HG03196 (cell line): ENCODE results near the gene SEZ6L2.
"Not testable (repeated sequence)": the region's sequence is repeated elsewhere in the genome, so short reads cannot be mapped to it uniquely, and the experiment has no call there.

Source experiments
- ATAC-seq: cut with Tn5 transposase; IDR thresholded peaks from one replicate; pipeline ENCODE4 v1.9.1; 2021; ENCODE audit not compliant: unreplicated experiment

SEZ6L2 gene

GRCh38 chr16:29858149-29858849, 41.1 kb downstream of the SEZ6L2 start:
- ATAC-seq, result no peak

- no peak for ATAC-seq
Measured at GRCh38 chr16:29857133-29857760, 42.1 kb downstream of the SEZ6L2 start.

- no peak for ATAC-seq
Measured at GRCh38 chr16:29854520-29855100, 44.7 kb downstream of the SEZ6L2 start.

GRCh38 chr16:29852654-29853053, 46.7 kb downstream of the SEZ6L2 start:
- ATAC-seq, result no peak

- no peak for ATAC-seq
Measured at GRCh38 chr16:29850998-29851397, 48.4 kb downstream of the SEZ6L2 start.

GRCh38 chr16:29849505-29849904, 49.8 kb downstream of the SEZ6L2 start:
- ATAC-seq, result no peak

GRCh38 chr16:29848420-29849297, 50.7 kb downstream of the SEZ6L2 start:
- ATAC-seq, result no peak

GRCh38 chr16:29845656-29846055, 53.7 kb downstream of the SEZ6L2 start:
- ATAC-seq, result no peak

- ATAC-seq, result no peak
Measured at GRCh38 chr16:29844575-29845331, 54.6 kb downstream of the SEZ6L2 start.

GRCh38 chr16:29843931-29844330, 55.4 kb downstream of the SEZ6L2 start:
- no peak for ATAC-seq

- no peak for ATAC-seq
Measured at GRCh38 chr16:29842732-29843346, 56.5 kb downstream of the SEZ6L2 start.

GRCh38 chr16:29841631-29842030, 57.7 kb downstream of the SEZ6L2 start:
- no peak for ATAC-seq

GRCh38 chr16:29840240-29840639, 59.1 kb downstream of the SEZ6L2 start:
- no peak for ATAC-seq

- no peak for ATAC-seq
Measured at GRCh38 chr16:29839822-29840221, 59.5 kb downstream of the SEZ6L2 start.

- no peak for ATAC-seq
Measured at GRCh38 chr16:29837841-29838240, 61.5 kb downstream of the SEZ6L2 start.

- no peak for ATAC-seq
Measured at GRCh38 chr16:29836623-29837022, 62.7 kb downstream of the SEZ6L2 start.

- no peak for ATAC-seq
Measured at GRCh38 chr16:29835926-29836325, 63.4 kb downstream of the SEZ6L2 start.

- no peak for ATAC-seq
Measured at GRCh38 chr16:29834079-29834478, 65.3 kb downstream of the SEZ6L2 start.

- not testable (repeated sequence) for ATAC-seq
Measured at GRCh38 chr16:29833219-29833618, 66.1 kb downstream of the SEZ6L2 start.

GRCh38 chr16:29831490-29831889, 67.9 kb downstream of the SEZ6L2 start:
- no peak for ATAC-seq
